OCI-LY1 (cell line): ENCODE measurements around the gene JAGN1.

Experiments
- H2AFZ ChIP-seq: fragments of 200-600 bp; sonication (generic), shearing (Covaris generic); 2 replicates; pipeline ENCODE4 v1.6.0; 2014; ENCODE audit warnings: antibody characterized with exemption, mild to moderate bottlenecking, low read length
- H3F3A ChIP-seq: fragments of 200-600 bp; sonication (generic), shearing (Covaris generic); 2 replicates; pipeline ENCODE4 v1.6.0; 2014; ENCODE audit warnings: mild to moderate bottlenecking, antibody characterized with exemption, low read length, moderate library complexity; ENCODE audit not compliant: insufficient read depth
- H3K27ac ChIP-seq: fragments of 200-600 bp; sonication (generic); 2 replicates; pipeline ENCODE4 v1.5.1; 2014; ENCODE audit warnings: low read length, mixed run types, mild to moderate bottlenecking, low read depth; ENCODE audit not compliant: poor library complexity, severe bottlenecking
- H3K27me3 ChIP-seq: fragments of 200-600 bp; sonication (generic); 2 replicates; pipeline ENCODE4 v1.6.0; 2014; ENCODE audit warnings: antibody characterized with exemption, mild to moderate bottlenecking, low read length, moderate library complexity; ENCODE audit not compliant: insufficient read depth
- H3K36me3 ChIP-seq: fragments of 200-600 bp; sonication (generic); 2 replicates; pipeline ENCODE4 v1.6.1; 2014; ENCODE audit warnings: mild to moderate bottlenecking, antibody characterized with exemption, low read length, moderate library complexity, mixed read lengths; ENCODE audit not compliant: insufficient read depth
- H3K4me1 ChIP-seq: fragments of 200-600 bp; sonication (generic); 2 replicates; pipeline ENCODE4 v1.5.1; 2014; ENCODE audit warnings: mild to moderate bottlenecking, low read length, moderate library complexity; ENCODE audit not compliant: insufficient read depth, severe bottlenecking
- H3K4me2 ChIP-seq: fragments of 200-600 bp; sonication (generic), shearing (Covaris generic); 2 replicates; pipeline ENCODE4 v1.6.1; 2014; ENCODE audit warnings: low read length
- H3K4me3 ChIP-seq: fragments of 200-600 bp; sonication (generic); 2 replicates; pipeline ENCODE4 v1.5.1; 2014; ENCODE audit warnings: low read length, low read depth, mild to moderate bottlenecking, mixed read lengths; ENCODE audit not compliant: poor library complexity, severe bottlenecking
- H3K79me2 ChIP-seq: fragments of 200-600 bp; shearing (Covaris generic); 2 replicates; pipeline ENCODE4 v1.6.1; 2016; ENCODE audit warnings: mixed run types, low read length, mixed read lengths; ENCODE audit not compliant: insufficient read depth
- H3K9ac ChIP-seq: fragments of 200-600 bp; sonication (generic), shearing (Covaris generic); 2 replicates; pipeline ENCODE4 v1.6.1; 2014; ENCODE audit warnings: mild to moderate bottlenecking, low read length, mixed read lengths
- H3K9me2 ChIP-seq: fragments of 200-600 bp; sonication (generic), shearing (Covaris generic); 2 replicates; pipeline ENCODE4 v1.6.1; 2014; ENCODE audit warnings: low read depth, mild to moderate bottlenecking, low read length, mixed read lengths
- H3K9me3 ChIP-seq: fragments of 200-600 bp; shearing (Covaris generic); 2 replicates; pipeline ENCODE4 v1.6.1; 2014; ENCODE audit warnings: low read length, mixed read lengths
- H4K20me1 ChIP-seq: fragments of 200-600 bp; sonication (generic), shearing (Covaris generic); 2 replicates; pipeline ENCODE4 v1.6.0; 2016; ENCODE audit warnings: mild to moderate bottlenecking, low read length; ENCODE audit not compliant: insufficient read depth
- CTCF ChIP-seq: fragments of 200-600 bp; sonication (generic), shearing (Covaris generic); IDR thresholded peaks from 2 replicates; pipeline ENCODE4 v1.5.1; 2017; ENCODE audit warnings: mild to moderate bottlenecking, antibody characterized with exemption, low read length, moderate library complexity, mixed read lengths
- EZH2 ChIP-seq: fragments of 200-600 bp; sonication (generic), shearing (Covaris generic); IDR thresholded peaks from 2 replicates; pipeline ENCODE4 v1.8.0; 2017; ENCODE audit warnings: borderline replicate concordance, mixed run types, mild to moderate bottlenecking, antibody characterized with exemption, low read length, moderate library complexity, mixed read lengths

JAGN1 gene

GRCh38 chr3:9942164-9942563 lies 51.8 kb downstream of the JAGN1 start:
- no peaks in the 10 kb centered on the region for H4K20me1 ChIP-seq
- no peak overlapping the region for H3K27ac ChIP-seq
- no peak overlapping the region for H3K9ac ChIP-seq
- H3K79me2 ChIP-seq, result no peaks in the 10 kb centered on the region
- peaks cover 4% of the 10 kb centered on the region for H3K4me1 ChIP-seq
- H3K27me3 ChIP-seq, result no peaks in the 10 kb centered on the region
- H3K9me2 ChIP-seq, result no peaks in the 10 kb centered on the region
- H3K4me3 ChIP-seq, result no peak overlapping the region
- no peaks in the 10 kb centered on the region for H3F3A ChIP-seq
- no peak overlapping the region for H3K4me2 ChIP-seq
- no peak overlapping the region for H2AFZ ChIP-seq
- H3K9me3 ChIP-seq, result no peaks in the 10 kb centered on the region
- H3K36me3 ChIP-seq, result peaks cover 22% of the 10 kb centered on the region
- no peak for TF ChIP-seq EZH2
- TF ChIP-seq CTCF, result no peak

GRCh38 chr3:9942934-9943690 lies 52.7 kb downstream of the JAGN1 start:
- Histone ChIP-seq H3K4me1 (peaks cover 4% of the 10 kb centered on the region), H3K79me2 (no peaks in the 10 kb centered on the region), H3K9me2 (no peaks in the 10 kb centered on the region), H3K4me2 (no peak overlapping the region), H4K20me1 (no peaks in the 10 kb centered on the region), H3K9me3 (no peaks in the 10 kb centered on the region), H3K27ac (no peak overlapping the region), H3K36me3 (peaks cover 14% of the 10 kb centered on the region), H3K4me3 (no peak overlapping the region), H3K9ac (no peak overlapping the region), H3K27me3 (no peaks in the 10 kb centered on the region), H2AFZ (no peak overlapping the region), H3F3A (no peaks in the 10 kb centered on the region)
- TF ChIP-seq CTCF, result no peak
- no peak for TF ChIP-seq EZH2
